ENCODE results near the gene PLIN4.

The PLIN4 gene

GRCh38 chr19:4504891-4505569 lies 13.3 kb downstream of the PLIN4 start:
- DNase-seq: no peak

DNA sequence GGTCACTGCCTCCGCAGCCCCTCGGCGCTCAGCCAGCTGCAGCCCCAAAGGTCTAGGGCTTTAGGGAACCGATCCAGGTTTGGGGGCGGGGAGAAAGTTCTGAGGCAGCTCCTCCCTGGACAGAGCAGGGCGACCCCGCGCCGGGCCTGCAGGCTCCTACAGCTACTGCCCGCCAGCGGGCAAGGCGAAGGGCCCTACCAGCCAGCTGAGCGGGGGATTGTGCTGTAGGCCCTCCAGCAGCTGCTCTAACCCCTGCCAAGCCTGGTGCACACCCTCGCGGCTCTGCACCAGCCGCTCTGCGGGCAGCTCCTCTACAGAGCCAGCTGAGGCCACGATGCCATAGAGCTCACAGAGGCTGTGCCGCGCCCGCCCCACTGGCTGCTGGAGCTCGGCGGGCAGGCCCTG lies 14.0 kb downstream of the PLIN4 start:
- no peak for DNase-seq

DNA sequence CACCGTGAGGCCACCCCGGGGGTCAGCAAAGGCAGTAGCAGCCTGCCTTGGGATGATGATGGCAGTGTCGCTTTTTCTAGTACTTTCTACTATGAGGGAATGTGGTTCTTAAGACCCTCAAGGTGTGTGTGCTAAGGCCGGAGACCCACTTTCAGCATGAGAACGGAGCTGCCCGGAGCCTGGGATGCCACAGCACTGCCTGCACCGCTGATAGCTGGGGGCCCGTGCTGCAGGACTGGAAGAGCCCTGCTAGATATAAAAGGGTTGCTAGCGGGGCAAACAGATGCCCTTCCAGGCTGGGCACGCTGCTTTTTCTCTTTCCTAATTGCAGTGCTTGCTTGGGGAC lies 14.5 kb downstream of the PLIN4 start:
- DNase-seq: no peak

DNA sequence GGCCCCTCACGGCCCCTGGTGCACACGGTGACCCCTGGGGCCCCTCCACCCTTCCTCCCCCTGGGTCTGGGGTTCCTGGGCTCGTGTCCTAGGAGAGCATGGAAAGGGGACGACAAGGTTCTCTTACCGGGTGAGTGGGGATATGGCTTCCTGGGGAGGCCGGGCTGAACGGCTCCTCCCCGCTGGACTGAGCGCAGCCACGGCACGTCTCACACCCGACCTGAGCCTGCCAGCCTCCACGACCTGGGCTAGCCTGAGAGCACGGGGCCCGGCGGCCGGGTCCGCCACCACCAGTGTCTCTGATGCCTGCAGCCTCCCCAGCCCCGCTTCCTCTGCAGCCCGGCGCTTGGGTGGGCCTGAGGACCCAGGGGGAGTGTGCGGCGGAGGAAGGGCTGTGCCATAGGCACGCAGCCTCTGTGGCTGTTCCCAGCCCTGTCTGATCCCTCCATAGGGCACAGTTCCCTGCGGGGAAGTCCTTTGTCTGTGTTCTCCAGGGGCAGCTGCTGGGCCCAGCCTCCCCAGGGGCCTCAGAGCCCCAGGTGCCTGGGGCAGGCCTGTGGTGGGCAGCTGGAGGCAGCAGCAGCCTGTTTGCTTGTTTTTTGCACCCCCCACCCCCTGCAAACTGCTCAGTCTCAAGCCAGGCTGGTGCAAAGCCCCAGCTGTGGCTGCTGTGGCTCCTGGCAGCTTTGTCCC lies 15.0 kb downstream of the PLIN4 start:
- DNase-seq: no peak

DNA sequence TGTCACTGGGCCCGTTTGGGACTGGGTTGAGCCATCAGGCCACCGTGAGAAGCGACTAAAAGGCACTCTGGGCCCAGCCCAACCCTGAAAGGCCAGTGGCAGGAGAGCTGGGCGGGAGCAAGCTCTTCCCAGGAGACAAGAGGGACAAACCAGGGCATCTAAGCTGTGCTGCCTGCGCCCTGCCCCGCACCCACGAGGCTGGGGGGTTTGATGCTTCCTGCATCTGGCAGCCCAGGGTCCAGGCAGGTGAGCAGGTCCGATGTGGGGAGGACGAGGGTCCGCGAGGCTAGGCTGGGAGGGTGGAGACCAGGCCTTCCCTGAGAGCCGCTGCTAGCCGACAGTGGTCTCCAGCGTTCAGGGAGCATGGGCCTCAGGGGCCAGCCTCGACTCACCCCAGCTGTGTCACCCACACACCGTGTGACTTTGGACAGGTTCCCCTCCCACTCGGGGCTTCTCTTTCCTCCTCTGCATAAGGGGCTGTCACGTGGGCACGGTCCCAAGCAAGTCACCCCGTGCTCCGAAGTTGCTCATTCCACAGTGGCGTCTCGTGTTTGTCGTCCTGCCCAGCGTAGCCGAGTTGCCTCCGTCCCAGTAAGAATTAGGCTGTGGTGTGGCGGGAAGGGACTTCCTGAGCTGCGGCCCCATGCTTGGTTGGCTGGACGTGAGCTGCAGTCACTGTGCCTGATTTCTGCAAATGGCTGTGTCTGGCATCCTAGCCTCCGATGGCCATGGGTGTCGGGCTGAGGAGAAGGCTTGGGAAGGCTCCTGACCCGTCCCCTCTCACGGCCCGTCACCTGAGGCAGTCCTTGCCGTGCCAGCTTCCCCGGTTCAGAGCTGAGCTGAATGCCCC lies 15.8 kb downstream of the PLIN4 start:
- DNase-seq: no peak

GRCh38 chr19:4501691-4502090 lies 16.6 kb downstream of the PLIN4 start:
- no peak for DNase-seq

- DNase-seq: no peak
These were observed 17.3 kb downstream of the PLIN4 start for GRCh38 chr19:4500841-4501591.

- no peak for DNase-seq
These were observed 18.4 kb downstream of the PLIN4 start for GRCh38 chr19:4499855-4500254.

GRCh38 chr19:4499318-4499717 lies 19.0 kb downstream of the PLIN4 start:
- DNase-seq: no peak

DNA sequence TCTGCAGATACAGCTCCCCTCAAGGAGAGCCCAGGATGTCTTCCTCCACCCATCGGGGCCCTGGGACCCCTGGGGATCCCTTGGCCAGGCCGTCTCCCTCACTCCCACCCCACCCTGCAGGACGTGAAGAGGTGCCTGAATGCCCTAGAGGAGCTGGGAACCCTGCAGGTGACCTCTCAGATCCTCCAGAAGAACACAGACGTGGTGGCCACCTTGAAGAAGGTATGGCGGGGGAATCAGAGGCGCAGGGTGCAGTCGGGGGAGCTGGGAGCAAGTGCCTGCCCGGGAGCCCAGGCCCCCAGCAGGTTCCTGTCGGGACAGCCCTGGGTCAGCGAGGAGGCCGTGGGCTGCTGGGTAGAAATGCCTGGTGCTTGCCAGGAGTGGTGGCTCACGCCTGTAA lies 19.6 kb downstream of the PLIN4 start:
- no peak for DNase-seq

GRCh38 chr19:4497770-4498389 lies 20.4 kb downstream of the PLIN4 start:
- DNase-seq: no peak

- no peak for DNase-seq
These were observed 22.0 kb downstream of the PLIN4 start for GRCh38 chr19:4496304-4496703.

GRCh38 chr19:4495471-4495870 lies 22.8 kb downstream of the PLIN4 start:
- no peak for DNase-seq

DNA sequence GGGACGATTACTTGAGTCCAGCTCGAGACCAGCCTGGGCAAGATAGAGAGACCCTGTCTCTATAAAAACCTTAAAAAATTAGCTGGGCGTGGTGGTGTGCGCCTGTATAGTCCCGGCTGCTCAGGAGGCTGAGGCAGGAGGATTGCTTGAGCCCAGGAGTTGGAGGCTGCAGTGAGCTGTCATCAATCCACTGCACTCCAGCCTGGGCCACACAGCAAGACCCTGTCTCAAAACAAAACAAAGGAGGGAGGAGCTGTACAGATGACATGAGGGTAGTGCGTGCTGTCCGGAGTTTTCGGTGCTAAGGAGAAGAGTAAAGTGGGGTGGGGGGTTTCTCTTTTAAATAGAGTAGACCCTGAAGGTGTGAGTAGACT lies 23.6 kb downstream of the PLIN4 start:
- DNase-seq: no peak

DNA sequence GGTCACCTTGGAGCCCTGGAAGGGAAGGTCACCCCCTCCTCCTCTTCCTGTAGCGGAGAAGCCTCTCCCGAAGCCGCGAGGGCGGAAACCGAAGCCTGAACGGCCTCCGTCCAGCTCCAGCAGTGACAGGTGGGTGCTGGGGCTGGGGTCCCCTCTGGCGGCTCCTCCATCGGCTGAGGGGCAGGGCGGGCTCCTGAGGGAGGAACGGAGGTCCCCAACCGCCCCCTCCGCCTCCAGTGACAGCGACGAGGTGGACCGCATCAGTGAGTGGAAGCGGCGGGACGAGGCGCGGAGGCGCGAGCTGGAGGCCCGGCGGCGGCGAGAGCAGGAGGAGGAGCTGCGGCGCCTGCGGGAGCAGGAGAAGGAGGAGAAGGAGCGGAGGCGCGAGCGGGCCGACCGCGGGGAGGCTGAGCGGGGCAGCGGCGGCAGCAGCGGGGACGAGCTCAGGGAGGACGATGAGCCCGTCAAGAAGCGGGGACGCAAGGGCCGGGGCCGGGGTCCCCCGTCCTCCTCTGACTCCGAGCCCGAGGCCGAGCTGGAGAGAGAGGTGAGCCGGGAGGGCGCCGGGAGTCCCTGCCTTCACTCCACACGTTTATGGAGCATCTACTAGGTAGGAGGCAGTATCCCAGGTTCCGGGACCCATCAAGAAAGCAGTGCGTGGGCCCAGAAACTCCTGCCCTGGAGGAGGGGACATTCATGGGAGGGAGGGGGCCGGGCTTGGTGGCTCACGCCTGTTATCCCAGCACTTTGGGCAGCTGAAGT lies 24.2 kb downstream of the PLIN4 start:
- DNase-seq: no peak

GRCh38 chr19:4493104-4493928 lies 25.0 kb downstream of the PLIN4 start:
- no peak for DNase-seq

GRCh38 chr19:4492337-4493103 lies 25.8 kb downstream of the PLIN4 start:
- no peak for DNase-seq

DNA sequence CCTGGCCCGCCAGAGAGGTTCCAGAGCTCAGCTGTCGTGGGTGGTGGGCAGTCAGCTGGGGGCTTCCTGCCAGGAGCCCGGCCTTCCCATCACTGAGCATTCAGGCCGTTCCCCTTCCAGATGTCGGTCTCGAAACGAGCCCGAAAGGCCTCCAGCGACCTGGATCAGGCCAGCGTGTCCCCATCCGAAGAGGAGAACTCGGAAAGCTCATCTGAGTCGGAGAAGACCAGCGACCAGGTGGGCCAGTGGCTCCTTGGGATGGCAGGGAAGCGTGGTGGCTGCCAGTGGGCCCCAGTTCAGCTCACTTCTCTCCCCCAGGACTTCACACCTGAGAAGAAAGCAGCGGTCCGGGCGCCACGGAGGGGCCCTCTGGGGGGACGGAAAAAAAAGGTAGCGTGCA lies 26.8 kb downstream of the PLIN4 start:
- DNase-seq: no peak

DNA sequence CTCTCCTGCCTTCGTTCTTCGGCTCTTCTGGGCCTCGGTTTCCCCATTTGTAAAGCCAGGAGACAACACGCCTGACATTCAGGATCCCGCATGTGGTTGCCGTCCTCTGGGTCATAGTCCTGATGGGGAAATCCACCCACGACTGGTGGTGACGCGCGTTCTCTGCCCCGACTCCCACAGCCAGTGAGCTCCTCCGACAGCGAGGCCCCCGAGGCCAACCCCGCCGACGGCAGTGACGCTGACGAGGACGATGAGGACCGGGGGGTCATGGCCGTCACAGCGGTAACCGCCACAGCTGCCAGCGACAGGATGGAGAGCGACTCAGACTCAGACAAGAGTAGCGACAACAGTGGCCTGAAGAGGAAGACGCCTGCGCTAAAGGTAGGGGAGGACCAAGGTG lies 29.8 kb downstream of the PLIN4 start:
- no peak for DNase-seq

DNA sequence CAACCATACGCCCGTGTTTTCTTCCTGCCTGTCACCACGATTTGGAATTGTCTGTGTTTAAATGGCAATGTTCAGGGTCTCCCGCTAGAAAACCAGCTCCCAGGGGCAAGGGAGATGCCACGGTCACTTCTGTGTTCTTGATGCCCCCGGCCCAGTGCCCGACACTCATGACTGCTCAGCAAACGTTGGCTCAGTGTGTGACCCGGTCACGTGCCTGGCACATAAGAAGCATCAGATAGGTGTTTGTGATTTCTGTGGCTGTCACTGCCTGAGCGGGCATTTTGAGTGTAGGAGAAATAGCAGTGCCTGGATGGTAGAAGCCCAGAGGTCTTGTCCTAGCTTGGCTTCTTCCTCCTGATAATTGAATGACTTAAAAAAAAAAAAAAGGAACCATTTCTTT lies 30.7 kb downstream of the PLIN4 start:
- no peak for DNase-seq

Measured in stimulated activated CD4-positive, alpha-beta T cell treated with anti-CD3 and anti-CD28 coated beads, Interleukin-4, amount 100 ng/mL, for 4 hours (primary cell).